Muscle layer of colon (tissue), 2 donors: Measurements from ENCODE around the gene ZG16B.

Source experiments
- H3K27ac ChIP-seq: one replicate; pipeline ENCODE4 v1.7.0; 2013; ENCODE audit warnings: low read depth, mild to moderate bottlenecking, low read length, moderate library complexity
- H3K27me3 ChIP-seq, 2 donors: one replicate each; pipeline ENCODE4 v1.7.0; 2013; ENCODE audit warnings: low read length in 2 of 2, mild to moderate bottlenecking in 2 of 2; ENCODE audit not compliant: insufficient read depth in 2 of 2, control insufficient read depth in 1 of 2
- H3K36me3 ChIP-seq: one replicate; pipeline ENCODE4 v1.7.0; 2013; ENCODE audit warnings: mild to moderate bottlenecking, low read length; ENCODE audit not compliant: insufficient read depth
- H3K4me1 ChIP-seq: one replicate; pipeline ENCODE4 v1.7.0; 2013; ENCODE audit warnings: mild to moderate bottlenecking, low read length; ENCODE audit not compliant: insufficient read depth
- H3K4me3 ChIP-seq, 2 donors: one replicate each; pipeline ENCODE4 v1.7.0; 2013; ENCODE audit warnings: low read length in 2 of 2, low read depth in 1 of 2, mild to moderate bottlenecking in 1 of 2, moderate library complexity in 1 of 2
- H3K9ac ChIP-seq: one replicate; pipeline ENCODE4 v1.7.0; 2013; ENCODE audit warnings: low read length
- H3K9me3 ChIP-seq: one replicate; pipeline ENCODE4 v1.7.0; 2013; ENCODE audit warnings: mild to moderate bottlenecking, low read length
- donor health status: abdominal sarcoma.
- donor health status: Adenocarcinoma of cecum.

The ZG16B gene

DNA sequence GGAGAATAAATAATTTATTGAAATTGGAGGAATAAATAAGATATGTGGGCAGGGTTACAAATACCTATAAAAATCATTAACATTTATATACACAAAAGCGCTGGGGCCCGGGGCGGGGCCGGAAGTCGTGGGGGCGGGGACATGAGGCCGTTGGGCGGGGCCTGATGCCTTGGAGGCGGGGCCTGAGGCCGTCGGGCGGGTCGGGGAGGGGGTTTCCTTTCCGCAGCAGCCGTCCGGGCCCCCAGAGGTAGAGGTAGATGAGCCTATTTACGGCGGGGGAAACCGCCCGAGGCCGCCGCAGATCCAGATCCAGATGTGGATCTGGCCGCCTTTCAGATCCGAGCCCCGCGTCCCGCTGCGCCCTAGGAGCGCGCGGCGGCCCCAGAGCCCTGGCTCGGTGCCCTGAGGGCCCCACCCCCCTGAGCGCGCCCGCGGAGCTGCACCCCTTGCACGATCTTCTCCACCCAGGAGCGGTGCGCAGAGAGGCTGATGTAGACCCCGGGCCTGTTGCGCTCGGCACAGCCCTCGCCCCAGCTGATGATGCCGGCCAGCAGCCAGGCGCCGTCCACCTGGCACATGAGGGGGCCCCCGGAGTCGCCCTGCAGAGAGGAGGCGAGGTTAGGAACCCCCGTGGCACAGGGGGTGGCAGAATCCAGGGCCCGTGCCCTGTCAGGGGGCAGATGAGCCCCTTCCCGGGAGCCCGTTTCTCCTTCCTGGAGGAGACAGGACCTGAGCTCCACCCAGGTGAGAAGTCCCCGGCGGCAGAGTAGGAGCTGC, 22.8 kb downstream of the ZG16B start:
- no peaks in the 10 kb centered on the region for H3K36me3 ChIP-seq
- H3K27me3 ChIP-seq: peaks cover 0 to 48% of the 10 kb centered on the region in 2 donors
- no peaks in the 10 kb centered on the region for H3K4me1 ChIP-seq
- H3K27ac ChIP-seq: no peak overlapping the region
- no peaks in the 10 kb centered on the region for H3K9me3 ChIP-seq
- H3K4me3 ChIP-seq: no peak overlapping the region
- no peak overlapping the region for H3K9ac ChIP-seq

DNA sequence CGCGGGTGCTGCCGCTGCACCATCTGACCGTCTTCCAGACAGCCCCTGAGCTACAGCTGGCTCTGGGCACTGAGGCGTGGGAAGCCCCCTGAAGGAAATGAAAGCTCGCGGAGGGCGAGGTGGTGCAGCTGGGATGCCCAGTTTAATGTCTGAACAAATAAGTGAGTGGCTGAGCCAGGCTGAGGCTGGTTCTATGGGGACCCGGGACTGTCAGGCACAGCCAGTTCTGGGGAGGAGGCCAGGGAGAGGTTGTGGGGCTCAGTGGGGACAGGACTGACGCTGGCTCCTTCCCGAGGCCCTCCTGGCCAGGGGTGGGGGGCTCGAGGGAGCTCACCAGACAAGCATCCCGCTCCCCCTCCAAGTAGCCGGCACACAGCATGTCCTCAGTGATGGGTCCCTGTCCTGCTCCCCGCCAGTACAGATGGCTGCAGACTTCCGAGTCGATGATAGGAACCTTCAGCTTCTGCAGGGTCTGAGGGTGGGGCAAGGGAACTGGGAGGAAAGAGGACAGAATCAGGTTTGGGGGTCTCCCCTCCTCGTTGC, 23.5 kb downstream of the ZG16B start:
- H3K4me3 ChIP-seq: no peak overlapping the region
- no peaks in the 10 kb centered on the region for H3K9me3 ChIP-seq
- H3K4me1 ChIP-seq: no peaks in the 10 kb centered on the region
- no peaks in the 10 kb centered on the region for H3K36me3 ChIP-seq
- no peak overlapping the region for H3K9ac ChIP-seq
- H3K27ac ChIP-seq: no peak overlapping the region
- peaks cover 0 to 55% of the 10 kb centered on the region in 2 donors for H3K27me3 ChIP-seq

DNA sequence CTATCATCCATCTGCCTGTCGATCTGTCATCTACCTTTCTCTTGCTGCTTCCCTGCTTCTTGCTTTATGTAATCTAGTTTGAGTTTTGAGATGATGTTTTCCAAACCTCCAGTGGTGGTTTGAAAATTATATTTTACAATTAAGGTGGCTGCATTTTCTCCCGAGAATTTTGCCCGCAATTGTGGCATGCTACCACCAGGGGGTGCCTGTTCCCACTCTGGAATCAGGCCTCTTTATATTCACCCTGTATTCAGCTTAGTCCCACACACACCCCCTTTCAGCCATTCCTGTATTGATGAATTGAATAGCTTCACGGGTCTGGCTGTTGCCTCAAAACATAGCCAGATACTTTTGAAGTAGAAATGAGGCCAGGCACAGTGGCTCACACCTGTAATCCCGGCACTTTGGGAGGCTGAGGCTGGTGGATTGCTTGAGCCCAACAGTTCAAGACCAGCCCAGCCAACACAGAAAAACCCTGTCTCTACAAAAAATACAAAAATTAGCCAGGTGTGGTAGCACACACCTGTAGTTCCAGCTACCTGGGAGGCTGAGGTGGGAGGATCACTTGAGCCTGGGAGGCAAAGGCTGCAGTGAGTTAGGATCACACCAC, 24.7 kb downstream of the ZG16B start:
- Histone ChIP-seq H3K27me3 (peaks cover 0 to 62% of the 10 kb centered on the region in 2 donors), H3K9ac (no peak overlapping the region), H3K4me1 (no peaks in the 10 kb centered on the region), H3K9me3 (no peaks in the 10 kb centered on the region), H3K4me3 (no peak overlapping the region), H3K36me3 (no peaks in the 10 kb centered on the region), H3K27ac (no peak overlapping the region)

DNA sequence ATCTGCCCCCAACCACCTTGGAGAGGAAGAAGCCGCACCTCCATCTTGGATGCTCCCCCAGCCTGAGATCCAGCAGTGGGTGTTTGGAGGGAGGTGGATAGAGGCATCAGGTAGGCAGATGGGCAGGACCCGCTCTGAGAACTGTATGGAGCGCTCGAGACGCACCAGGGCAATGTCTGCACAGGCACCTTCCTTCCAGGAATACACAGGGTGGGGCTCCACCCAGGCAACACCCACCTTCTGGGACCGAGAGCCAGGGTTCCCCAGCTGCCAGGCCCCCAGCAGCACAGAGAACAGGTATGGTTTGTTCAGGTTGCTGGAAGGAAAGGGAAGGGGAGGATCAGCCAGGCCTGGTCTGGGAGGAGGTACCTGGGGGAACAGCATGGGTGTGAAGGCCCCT, 25.4 kb downstream of the ZG16B start:
- Histone ChIP-seq H3K4me3 (no peak overlapping the region), H3K27ac (no peak overlapping the region), H3K36me3 (no peaks in the 10 kb centered on the region), H3K4me1 (no peaks in the 10 kb centered on the region), H3K9me3 (no peaks in the 10 kb centered on the region), H3K9ac (no peak overlapping the region), H3K27me3 (peaks cover 0 to 60% of the 10 kb centered on the region in 2 donors)

DNA sequence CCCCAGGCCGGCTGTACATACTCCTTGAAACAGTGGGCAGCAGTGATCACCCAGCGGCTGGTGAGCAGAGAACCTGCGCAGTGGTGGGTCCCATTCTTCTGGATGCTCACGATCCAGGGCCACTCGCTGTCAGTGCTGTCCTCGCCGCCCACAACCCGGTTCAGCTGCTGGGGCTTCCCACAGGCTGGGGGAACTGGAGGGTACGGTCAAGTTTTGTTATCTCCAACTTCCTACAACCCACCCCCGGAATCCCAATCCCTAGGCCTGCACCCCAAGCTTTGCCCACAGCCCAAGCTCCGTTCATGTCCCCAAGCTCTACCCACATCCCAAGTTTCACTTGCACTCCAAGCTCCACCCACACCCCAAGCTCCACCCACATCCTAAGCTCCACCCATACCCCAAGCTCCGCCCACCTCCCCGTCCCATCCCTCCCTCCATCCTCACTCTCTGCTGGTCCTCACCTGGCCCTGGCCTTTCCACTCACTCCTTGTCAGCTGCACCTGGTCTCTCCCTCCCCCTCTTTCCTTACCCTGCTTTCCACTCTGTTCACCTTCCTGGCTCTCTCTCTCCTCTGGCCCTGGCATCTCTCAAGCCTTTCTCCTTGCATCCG, 26.1 kb downstream of the ZG16B start:
- no peaks in the 10 kb centered on the region for H3K9me3 ChIP-seq
- H3K4me1 ChIP-seq: no peaks in the 10 kb centered on the region
- H3K9ac ChIP-seq: no peak overlapping the region
- no peaks in the 10 kb centered on the region for H3K36me3 ChIP-seq
- H3K4me3 ChIP-seq: no peak overlapping the region
- H3K27me3 ChIP-seq: peaks cover 0 to 57% of the 10 kb centered on the region in 2 donors
- no peak overlapping the region for H3K27ac ChIP-seq

DNA sequence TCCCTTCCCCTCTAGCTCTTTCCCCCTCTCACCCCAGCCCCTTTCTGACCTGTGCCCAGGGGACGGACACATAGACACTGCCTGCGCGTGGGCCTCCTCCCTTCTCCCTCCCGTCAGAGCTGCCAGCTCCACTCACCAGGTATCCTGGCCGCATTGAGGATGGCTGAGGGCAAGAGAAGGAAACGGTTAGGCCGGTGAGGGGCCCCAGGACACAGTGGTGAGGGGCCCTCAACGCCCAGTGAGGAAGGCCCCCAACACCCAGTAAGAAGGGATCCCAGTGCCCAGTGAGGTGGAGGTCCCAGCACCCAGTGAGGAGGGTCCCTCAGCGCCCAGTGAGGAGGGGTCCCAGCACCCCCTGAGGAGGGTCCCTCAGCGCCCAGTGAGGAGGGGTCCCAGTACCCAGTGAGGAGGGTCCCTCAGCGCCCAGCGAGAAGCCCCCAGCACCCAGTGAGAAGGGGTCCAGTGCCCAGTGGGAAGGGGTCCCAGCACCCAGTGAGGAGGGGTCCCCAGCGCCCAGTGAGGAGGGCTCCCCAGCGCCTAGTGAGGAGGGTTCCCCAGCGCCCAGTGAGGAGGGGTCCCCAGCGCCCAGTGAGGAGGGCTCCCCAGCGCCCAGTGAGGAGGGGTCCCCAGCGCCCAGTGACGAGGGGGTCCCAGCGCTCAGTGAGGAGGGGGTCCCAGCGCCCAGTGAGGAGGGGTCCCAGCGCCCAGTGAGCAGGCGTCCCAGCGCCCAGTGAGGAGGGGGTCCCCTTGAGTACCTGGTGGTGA, 26.8 kb downstream of the ZG16B start:
- peaks cover 0 to 54% of the 10 kb centered on the region in 2 donors for H3K27me3 ChIP-seq
- no peak overlapping the region for H3K9ac ChIP-seq

DNA sequence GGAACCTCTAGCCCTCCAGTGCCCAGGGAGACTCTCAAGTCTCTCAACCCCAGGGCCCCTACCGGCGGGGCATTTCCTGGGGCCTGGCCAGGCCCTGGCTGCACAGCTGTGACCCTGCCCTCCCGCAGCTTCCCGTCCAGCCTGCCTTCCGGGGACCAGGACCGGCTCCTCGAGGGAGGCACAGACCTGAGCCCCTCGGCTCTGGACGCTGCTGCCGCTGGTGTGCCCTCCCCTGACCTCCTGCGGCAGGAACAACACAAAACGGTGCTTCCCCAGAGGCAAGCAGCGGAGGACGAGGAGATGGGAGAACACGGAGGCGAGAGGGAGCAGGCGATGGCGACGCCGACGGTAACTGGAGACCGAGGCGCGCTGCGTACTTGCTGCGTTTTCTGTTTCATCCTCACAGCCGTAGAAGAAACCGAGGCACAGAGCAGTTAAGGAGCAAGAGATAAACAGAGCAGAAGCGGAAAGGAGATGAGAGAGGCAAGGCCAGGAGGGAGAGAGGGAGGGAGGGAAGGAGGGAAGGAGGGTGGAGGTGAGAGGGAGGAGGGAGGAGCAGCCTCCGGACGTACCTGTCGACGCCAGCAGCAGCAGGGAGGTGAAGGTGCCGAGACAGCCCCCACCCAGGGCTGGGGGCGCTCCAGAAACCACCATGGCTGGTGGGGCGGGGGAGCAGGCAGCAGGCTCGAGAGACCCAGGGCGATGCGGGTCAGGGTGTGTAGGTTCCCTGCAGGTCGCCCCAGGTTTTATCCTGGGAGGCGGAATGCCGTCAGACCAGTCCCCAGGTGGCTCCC, 27.5 kb downstream of the ZG16B start, which contains the start of gene PRSS22:
Gene PRSS22, minus strand, starts transcription at position 720 of the 794 bp plus-strand sequence. Its CDS starts 66 bp downstream, at position 654.
- Histone ChIP-seq H3K4me3 (no peak within 1 kb of the TSS), H3K9ac (no peak within 1 kb of the TSS), H3K36me3 (no peaks in the 10 kb centered on the region), H3K9me3 (no peaks in the 10 kb centered on the region), H3K4me1 (no peaks in the 10 kb centered on the region), H3K27ac (no peak within 1 kb of the TSS), H3K27me3 (peaks cover 0 to 48% of the 10 kb centered on the region in 2 donors)

More for the DNA sequence above, 26.8 kb downstream of the ZG16B start:
- Histone ChIP-seq H3K36me3 (no peaks in the 10 kb centered on the region), H3K4me3 (no peak overlapping the region), H3K27ac (no peak overlapping the region), H3K4me1 (no peaks in the 10 kb centered on the region), H3K9me3 (no peaks in the 10 kb centered on the region)

DNA sequence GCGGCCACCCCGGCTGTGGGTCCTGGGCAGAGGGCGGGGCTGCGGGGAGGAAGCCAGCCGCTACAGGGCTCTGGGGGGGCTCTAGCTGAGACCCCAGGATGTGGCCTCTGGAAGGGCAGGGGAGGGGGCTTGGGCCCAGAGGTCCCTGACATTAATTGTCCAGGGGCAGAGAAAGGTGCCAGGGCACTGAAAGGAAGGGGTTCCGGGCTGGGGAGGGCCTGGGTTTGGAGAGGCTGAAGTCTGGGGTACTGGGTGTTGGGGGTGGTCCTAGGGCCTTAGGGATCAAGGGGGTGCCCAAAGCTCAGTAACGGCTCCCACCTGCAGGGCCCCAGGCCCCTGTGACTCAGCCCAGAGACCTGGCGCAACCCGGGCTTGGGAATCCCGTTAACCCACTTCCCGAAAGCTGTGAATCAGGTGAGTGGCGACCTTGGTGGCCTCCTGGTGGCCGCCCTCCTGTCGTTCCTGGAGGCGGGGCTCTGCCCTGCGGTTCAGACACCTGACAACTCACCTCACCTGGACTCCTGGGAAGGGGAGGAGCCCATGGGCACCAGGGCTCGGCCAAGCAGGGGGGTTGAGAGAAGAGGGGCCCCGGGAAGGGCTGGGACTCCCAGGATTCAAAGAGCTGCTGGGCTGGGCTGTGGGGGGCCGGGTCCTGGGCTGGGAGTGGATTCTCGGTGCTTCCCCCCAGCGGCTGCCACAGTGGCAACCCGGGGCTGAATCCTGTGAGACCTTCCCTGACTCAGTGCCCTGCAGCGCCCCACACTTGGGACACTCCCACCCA, 28.3 kb downstream of the ZG16B start:
- H3K27me3 ChIP-seq: peaks cover 0 to 42% of the 10 kb centered on the region in 2 donors
- H3K4me3 ChIP-seq: no peak overlapping the region
- no peaks in the 10 kb centered on the region for H3K36me3 ChIP-seq
- H3K9ac ChIP-seq: no peak overlapping the region
- H3K27ac ChIP-seq: no peak overlapping the region
- no peaks in the 10 kb centered on the region for H3K4me1 ChIP-seq
- H3K9me3 ChIP-seq: no peaks in the 10 kb centered on the region

DNA sequence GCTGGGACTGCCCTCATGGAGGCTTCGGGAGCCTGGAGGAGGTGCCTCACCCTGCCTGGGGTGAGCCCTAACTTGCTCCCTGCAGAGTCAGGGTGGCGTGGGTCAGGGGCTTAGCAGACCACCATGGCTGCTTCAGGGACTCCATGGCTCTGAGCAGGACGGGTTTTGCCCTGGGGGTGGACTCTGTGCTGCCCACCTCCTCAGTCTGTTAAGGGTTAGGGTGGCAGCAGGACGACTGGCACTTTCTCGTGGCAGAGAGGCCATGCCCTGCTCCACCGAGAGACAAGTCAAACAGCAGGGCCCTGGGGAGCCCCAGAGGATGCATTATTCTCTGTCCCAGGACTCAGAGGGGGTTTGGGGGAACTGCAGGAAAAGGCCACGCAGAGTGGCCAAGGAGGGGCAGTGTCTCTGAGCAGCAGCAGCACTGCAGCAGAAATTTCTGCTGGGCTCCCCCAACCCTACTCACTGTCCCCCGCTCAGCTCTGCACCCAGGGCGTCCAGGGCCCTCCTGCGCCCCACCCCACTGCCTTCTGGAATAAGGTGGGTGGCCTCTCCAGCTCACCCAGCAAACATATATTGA, 29.7 kb downstream of the ZG16B start:
- Histone ChIP-seq H3K4me3 (no peak overlapping the region), H3K27me3 (peaks cover 0 to 37% of the 10 kb centered on the region in 2 donors), H3K27ac (no peak overlapping the region), H3K4me1 (no peaks in the 10 kb centered on the region), H3K9ac (no peak overlapping the region), H3K9me3 (no peaks in the 10 kb centered on the region), H3K36me3 (no peaks in the 10 kb centered on the region)
